Endothelial cell (in vitro differentiated cells): ENCODE measurements around the gene CNN2. TPM values are rescaled to one million over a fixed set of nuclear protein-coding genes. Genes with fewer than 3 reads are reported as not detected.
"Not testable (repeated sequence)": the region's sequence is repeated elsewhere in the genome, so short reads cannot be mapped to it uniquely, and the experiment has no call there.

ENCODE experiments used
- DNase-seq: peaks from one replicate; pipeline ENCODE4 v3.0.0; 2021; ENCODE audit warnings: low spot score
- H3K27ac Mint-ChIP-seq: one replicate; pipeline ENCODE4 v1.8.0; 2021; ENCODE audit warnings: mixed read lengths, inconsistent platforms; ENCODE audit not compliant: unreplicated experiment
- H3K27me3 Mint-ChIP-seq: one replicate; pipeline ENCODE4 v1.8.0; 2021; ENCODE audit warnings: mild to moderate bottlenecking, moderate library complexity, mixed read lengths, inconsistent platforms; ENCODE audit not compliant: unreplicated experiment
- H3K36me3 Mint-ChIP-seq: one replicate; pipeline ENCODE4 v1.8.0; 2021; ENCODE audit warnings: mild to moderate bottlenecking, low read depth, mixed read lengths, inconsistent platforms; ENCODE audit not compliant: unreplicated experiment
- H3K4me1 Mint-ChIP-seq: one replicate; pipeline ENCODE4 v1.8.0; 2021; ENCODE audit warnings: mild to moderate bottlenecking, mixed read lengths, inconsistent platforms; ENCODE audit not compliant: unreplicated experiment
- H3K4me3 Mint-ChIP-seq: one replicate; pipeline ENCODE4 v1.8.0; 2021; ENCODE audit warnings: mild to moderate bottlenecking, mixed read lengths, inconsistent platforms; ENCODE audit not compliant: unreplicated experiment
- H3K9me3 Mint-ChIP-seq: one replicate; pipeline ENCODE4 v1.8.0; 2021; ENCODE audit warnings: mixed read lengths, inconsistent platforms; ENCODE audit not compliant: unreplicated experiment
- CTCF ChIP-seq: fragments of 200-600 bp; sonication (generic); IDR thresholded peaks from one replicate; pipeline ENCODE4 v1.5.0; 2021; ENCODE audit warnings: antibody characterized with exemption; ENCODE audit not compliant: unreplicated experiment
- total RNA-seq: library from RNA; stranded (reverse); fragmentation: NEBNext Ultra II Directional; extraction: Animal tissue kit (Norgen Biotek cat#: 25700); gene quantifications from one replicate; pipeline ENCODE4 v1.2.1, GENCODE V29; 2021; ENCODE audit not compliant: unreplicated experiment

Gene CNN2
- total RNA-seq, 1 donor from 2014 or later, result 456 TPM

- Mint-ChIP-seq H3K9me3 (no peaks in the 10 kb centered on the region), H3K4me1 (peaks cover 20% of the 10 kb centered on the region)
- DNase-seq, result peak; percentile 96
These were observed 5.5 kb upstream of the CNN2 start, which contains the start of gene TMEM259 for GRCh38 chr19:1020868-1021425. Gene TMEM259, minus strand, starts transcription at chr19:1021123. Its CDS starts 127 bp downstream, at chr19:1020996.

GRCh38 chr19:1023883-1024188 lies 2.6 kb upstream of the CNN2 start:
- peaks cover 11% of the 10 kb centered on the region for H3K4me1 Mint-ChIP-seq
- H3K27me3 Mint-ChIP-seq, H3K4me3 Mint-ChIP-seq: not testable (repeated sequence)

More at GRCh38 chr19:1020868-1021425, 5.5 kb upstream of the CNN2 start, which contains the start of gene TMEM259:
- peaks cover 3% of the 10 kb centered on the region for H3K36me3 Mint-ChIP-seq
- peaks cover 6% of the 10 kb centered on the region for H3K27me3 Mint-ChIP-seq
- H3K4me3 Mint-ChIP-seq, result peak within 1 kb of the TSS; percentile 96
- H3K27ac Mint-ChIP-seq, result peak within 1 kb of the TSS; percentile 98
- no peak for TF ChIP-seq CTCF

GRCh38 chr19:1025080-1025479 lies 1.3 kb upstream of the CNN2 start:
- Mint-ChIP-seq H3K4me1 (peaks cover 12% of the 10 kb centered on the region), H3K4me3 (peak overlapping the region; percentile 82)
- H3K36me3 Mint-ChIP-seq, H3K27ac Mint-ChIP-seq, H3K27me3 Mint-ChIP-seq, DNase-seq, H3K9me3 Mint-ChIP-seq: not testable (repeated sequence)

More at GRCh38 chr19:1023883-1024188, 2.6 kb upstream of the CNN2 start:
- H3K27ac Mint-ChIP-seq, H3K36me3 Mint-ChIP-seq, H3K9me3 Mint-ChIP-seq, DNase-seq: not testable (repeated sequence)

GRCh38 chr19:1026783-1027649 lies 608 bp downstream of the CNN2 start:
- Mint-ChIP-seq H3K4me3 (peak overlapping the region; percentile 96), H3K27me3 (peaks cover 8% of the 10 kb centered on the region), H3K36me3 (no peaks in the 10 kb centered on the region), H3K9me3 (no peaks in the 10 kb centered on the region), H3K27ac (peak overlapping the region; percentile 89), H3K4me1 (peaks cover 5% of the 10 kb centered on the region)
- no peak for TF ChIP-seq CTCF
- no peak for DNase-seq

- H3K4me1 Mint-ChIP-seq, result peaks cover 5% of the 10 kb centered on the region
- H3K36me3 Mint-ChIP-seq, result no peaks in the 10 kb centered on the region
- TF ChIP-seq CTCF, result no peak
- peak overlapping the region; percentile 96 for H3K4me3 Mint-ChIP-seq
- H3K27me3 Mint-ChIP-seq, result peaks cover 11% of the 10 kb centered on the region
- no peak overlapping the region for H3K27ac Mint-ChIP-seq
- H3K9me3 Mint-ChIP-seq, result no peaks in the 10 kb centered on the region
- DNase-seq, result no peak
These were observed 1.2 kb downstream of the CNN2 start for GRCh38 chr19:1027650-1028061.
